Chondrocyte (in vitro differentiated cells): ENCODE measurements around the gene NDUFAF5. TPM values are rescaled to one million over a fixed set of nuclear protein-coding genes. Genes with fewer than 3 reads are reported as not detected.

Source experiments
- DNase-seq: peaks from one replicate; pipeline ENCODE4 v3.0.0; 2021; ENCODE audit warnings: mixed read lengths, low spot score
- H3K27ac Mint-ChIP-seq: one replicate; pipeline ENCODE4 v1.8.0; 2021; ENCODE audit warnings: mild to moderate bottlenecking, moderate library complexity, mixed read lengths; ENCODE audit not compliant: unreplicated experiment
- H3K27me3 Mint-ChIP-seq: 2 replicates; pipeline ENCODE4 v1.8.0; 2021; ENCODE audit warnings: low read depth, mixed read lengths
- H3K36me3 Mint-ChIP-seq: 2 replicates; pipeline ENCODE4 v1.8.0; 2021; ENCODE audit warnings: low read depth, mixed read lengths
- H3K4me1 Mint-ChIP-seq: 2 replicates; pipeline ENCODE4 v1.8.0; 2021; ENCODE audit warnings: low read depth, mild to moderate bottlenecking, mixed read lengths
- H3K4me3 Mint-ChIP-seq: one replicate; pipeline ENCODE4 v1.8.0; 2021; ENCODE audit warnings: mild to moderate bottlenecking, moderate library complexity, mixed read lengths; ENCODE audit not compliant: unreplicated experiment
- H3K9me3 Mint-ChIP-seq: 2 replicates; pipeline ENCODE4 v1.8.0; 2021; ENCODE audit warnings: low read depth, mixed read lengths
- CTCF ChIP-seq: fragments of 200-600 bp; sonication (generic); IDR thresholded peaks from 2 replicates; pipeline ENCODE4 v1.5.0; 2021; ENCODE audit warnings: antibody characterized with exemption, mild to moderate bottlenecking, moderate library complexity
- total RNA-seq: library from RNA; stranded (reverse); gene quantifications from 3 replicates; pipeline ENCODE4 v1.2.1, GENCODE V29; 2021

The NDUFAF5 gene
- total RNA-seq, 1 donor from 2014 or later: 21.1 TPM

- Mint-ChIP-seq H3K27ac (no peak overlapping the region), H3K9me3 (peaks cover 9% of the 10 kb centered on the region), H3K36me3 (no peaks in the 10 kb centered on the region), H3K27me3 (peaks cover 4% of the 10 kb centered on the region), H3K4me3 (no peak overlapping the region), H3K4me1 (no peaks in the 10 kb centered on the region)
- no peak for DNase-seq
- TF ChIP-seq CTCF: no peak
These were observed 73.1 kb downstream of the NDUFAF5 start for GRCh38 chr20:13857961-13858360.

- Mint-ChIP-seq H3K9me3 (peaks cover 9% of the 10 kb centered on the region), H3K27me3 (peaks cover 4% of the 10 kb centered on the region)
These were observed 73.6 kb downstream of the NDUFAF5 start for GRCh38 chr20:13858439-13858838.

GRCh38 chr20:13858871-13859270, 74.0 kb downstream of the NDUFAF5 start:
- Mint-ChIP-seq H3K4me1 (no peaks in the 10 kb centered on the region), H3K27ac (no peak overlapping the region), H3K36me3 (no peaks in the 10 kb centered on the region), H3K4me3 (no peak overlapping the region), H3K27me3 (peaks cover 4% of the 10 kb centered on the region), H3K9me3 (peaks cover 9% of the 10 kb centered on the region)
- TF ChIP-seq CTCF: no peak
- DNase-seq: no peak

More at GRCh38 chr20:13858439-13858838, 73.6 kb downstream of the NDUFAF5 start:
- no peak for DNase-seq
- no peak overlapping the region for H3K27ac Mint-ChIP-seq
- no peaks in the 10 kb centered on the region for H3K36me3 Mint-ChIP-seq
- no peaks in the 10 kb centered on the region for H3K4me1 Mint-ChIP-seq
- no peak overlapping the region for H3K4me3 Mint-ChIP-seq
- no peak for TF ChIP-seq CTCF

- H3K36me3 Mint-ChIP-seq: no peaks in the 10 kb centered on the region
- H3K4me3 Mint-ChIP-seq: no peak overlapping the region
- H3K9me3 Mint-ChIP-seq: peaks cover 9% of the 10 kb centered on the region
- DNase-seq: no peak
- no peak for TF ChIP-seq CTCF
- no peak overlapping the region for H3K27ac Mint-ChIP-seq
- no peaks in the 10 kb centered on the region for H3K27me3 Mint-ChIP-seq
- peaks cover 3% of the 10 kb centered on the region for H3K4me1 Mint-ChIP-seq
These were observed 77.4 kb downstream of the NDUFAF5 start for GRCh38 chr20:13862245-13862644.

- H3K9me3 Mint-ChIP-seq: peaks cover 9% of the 10 kb centered on the region
- TF ChIP-seq CTCF: no peak
- H3K27ac Mint-ChIP-seq: no peak overlapping the region
- H3K4me3 Mint-ChIP-seq: no peak overlapping the region
- H3K36me3 Mint-ChIP-seq: no peaks in the 10 kb centered on the region
- H3K27me3 Mint-ChIP-seq: no peaks in the 10 kb centered on the region
- peaks cover 3% of the 10 kb centered on the region for H3K4me1 Mint-ChIP-seq
- DNase-seq: no peak
These were observed 78.4 kb downstream of the NDUFAF5 start for GRCh38 chr20:13863244-13863643.
